Uterus (tissue), 2 donors: Measurements from ENCODE around the gene ATP1A1.

Source experiments
- POLR2A ChIP-seq, 2 donors: fragments of 450-650 bp; IDR thresholded peaks; one replicate each; pipeline ENCODE4 v1.6.1; 2016; ENCODE audit warnings: antibody characterized with exemption in 2 of 2, mild to moderate bottlenecking in 1 of 2, moderate library complexity in 1 of 2
- TF ChIP-seq, protein P1 (sequence below), 4 experiments: fragments of 200-600 bp in 2 of 4; fragments of 450-650 bp in 2 of 4; sonication (generic) in 2 of 4; IDR thresholded peaks; one replicate each; pipeline ENCODE4 v1.5.1; 2016 to 2019; ENCODE audit warnings: antibody characterized with exemption in 4 of 4, mild to moderate bottlenecking in 2 of 4, moderate library complexity in 1 of 4

DNA sequence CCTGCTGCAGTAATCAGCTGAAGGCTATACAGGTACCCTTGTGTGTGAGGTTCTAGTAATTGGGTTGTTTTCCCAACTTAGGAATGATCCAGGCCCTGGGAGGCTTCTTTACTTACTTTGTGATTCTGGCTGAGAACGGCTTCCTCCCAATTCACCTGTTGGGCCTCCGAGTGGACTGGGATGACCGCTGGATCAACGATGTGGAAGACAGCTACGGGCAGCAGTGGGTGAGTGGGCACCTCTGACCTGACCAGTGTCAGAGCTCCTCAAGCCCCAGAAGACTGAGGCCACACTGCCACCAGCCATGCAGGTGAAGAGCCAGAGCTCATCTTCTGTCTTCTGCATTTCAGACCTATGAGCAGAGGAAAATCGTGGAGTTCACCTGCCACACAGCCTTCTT, 27.7 kb downstream of the ATP1A1 start:
- TF ChIP-seq, protein P1, sequence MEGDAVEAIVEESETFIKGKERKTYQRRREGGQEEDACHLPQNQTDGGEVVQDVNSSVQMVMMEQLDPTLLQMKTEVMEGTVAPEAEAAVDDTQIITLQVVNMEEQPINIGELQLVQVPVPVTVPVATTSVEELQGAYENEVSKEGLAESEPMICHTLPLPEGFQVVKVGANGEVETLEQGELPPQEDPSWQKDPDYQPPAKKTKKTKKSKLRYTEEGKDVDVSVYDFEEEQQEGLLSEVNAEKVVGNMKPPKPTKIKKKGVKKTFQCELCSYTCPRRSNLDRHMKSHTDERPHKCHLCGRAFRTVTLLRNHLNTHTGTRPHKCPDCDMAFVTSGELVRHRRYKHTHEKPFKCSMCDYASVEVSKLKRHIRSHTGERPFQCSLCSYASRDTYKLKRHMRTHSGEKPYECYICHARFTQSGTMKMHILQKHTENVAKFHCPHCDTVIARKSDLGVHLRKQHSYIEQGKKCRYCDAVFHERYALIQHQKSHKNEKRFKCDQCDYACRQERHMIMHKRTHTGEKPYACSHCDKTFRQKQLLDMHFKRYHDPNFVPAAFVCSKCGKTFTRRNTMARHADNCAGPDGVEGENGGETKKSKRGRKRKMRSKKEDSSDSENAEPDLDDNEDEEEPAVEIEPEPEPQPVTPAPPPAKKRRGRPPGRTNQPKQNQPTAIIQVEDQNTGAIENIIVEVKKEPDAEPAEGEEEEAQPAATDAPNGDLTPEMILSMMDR (IDR thresholded peaks at IDR 0.05), result no peak
- TF ChIP-seq POLR2A (IDR thresholded peaks at IDR 0.05), result no peak
